RWPE1 (cell line): ENCODE data around the gene SWT1.

Experiments
- CTCF ChIA-PET: fragments of 350-600 bp; sonication (Branson Sonifier 250); formaldehyde crosslinking; extraction: SDS; loops from one replicate; lab custom pipeline; 2021; lab: Yijun Ruan, JAX
- POLR2A ChIA-PET: fragments of 400-600 bp; formaldehyde crosslinking; extraction: SDS; loops from one replicate; lab custom pipeline; 2020; ENCODE audit warnings: antibody characterized with exemption; ENCODE audit not compliant: low non-redundant PET; lab: Yijun Ruan, JAX
- DNase-seq: peaks from one replicate; pipeline ENCODE4 v3.0.0; 2012; ENCODE audit warnings: low spot score
- H3K27ac ChIP-seq: fragments of 450-650 bp; 2 replicates; pipeline ENCODE4 v1.5.1; 2017
- TF ChIP-seq, protein P1 (sequence below): fragments of 450-650 bp; conservative IDR thresholded peaks from 2 replicates; pipeline ENCODE4 v1.5.1; 2017; ENCODE audit warnings: low read depth, mild to moderate bottlenecking

Gene SWT1

GRCh38 chr1:185297982-185298381 is 141.0 kb downstream of the SWT1 start:
- POLR2A ChIA-PET, result no interaction called here
- H3K27ac ChIP-seq, result no peak overlapping the region
- TF ChIP-seq, protein P1, sequence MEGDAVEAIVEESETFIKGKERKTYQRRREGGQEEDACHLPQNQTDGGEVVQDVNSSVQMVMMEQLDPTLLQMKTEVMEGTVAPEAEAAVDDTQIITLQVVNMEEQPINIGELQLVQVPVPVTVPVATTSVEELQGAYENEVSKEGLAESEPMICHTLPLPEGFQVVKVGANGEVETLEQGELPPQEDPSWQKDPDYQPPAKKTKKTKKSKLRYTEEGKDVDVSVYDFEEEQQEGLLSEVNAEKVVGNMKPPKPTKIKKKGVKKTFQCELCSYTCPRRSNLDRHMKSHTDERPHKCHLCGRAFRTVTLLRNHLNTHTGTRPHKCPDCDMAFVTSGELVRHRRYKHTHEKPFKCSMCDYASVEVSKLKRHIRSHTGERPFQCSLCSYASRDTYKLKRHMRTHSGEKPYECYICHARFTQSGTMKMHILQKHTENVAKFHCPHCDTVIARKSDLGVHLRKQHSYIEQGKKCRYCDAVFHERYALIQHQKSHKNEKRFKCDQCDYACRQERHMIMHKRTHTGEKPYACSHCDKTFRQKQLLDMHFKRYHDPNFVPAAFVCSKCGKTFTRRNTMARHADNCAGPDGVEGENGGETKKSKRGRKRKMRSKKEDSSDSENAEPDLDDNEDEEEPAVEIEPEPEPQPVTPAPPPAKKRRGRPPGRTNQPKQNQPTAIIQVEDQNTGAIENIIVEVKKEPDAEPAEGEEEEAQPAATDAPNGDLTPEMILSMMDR, result no peak
- DNase-seq, result no peak
- CTCF ChIA-PET, result no interaction called here

GRCh38 chr1:185300152-185300551 is 143.2 kb downstream of the SWT1 start:
- no peak for DNase-seq
- POLR2A ChIA-PET, result no interaction called here
- TF ChIP-seq, protein P1, result no peak
- no peak overlapping the region for H3K27ac ChIP-seq
- CTCF ChIA-PET, result interaction anchor here (0.6 kb wide), 1 partner anchor 33 kb away, joined by 5 read pairs; no protein-coding TSS in a partner anchor

- DNase-seq, result no peak
- H3K27ac ChIP-seq, result no peak overlapping the region
- TF ChIP-seq, protein P1, result no peak
- POLR2A ChIA-PET, result no interaction called here
- CTCF ChIA-PET, result interaction anchor here (0.7 to 0.9 kb wide), 2 partner anchors 375 to 1020 kb away, joined by 3 read pairs; no protein-coding TSS in a partner anchor
These were observed 148.5 kb downstream of the SWT1 start for GRCh38 chr1:185305419-185305818.

DNA sequence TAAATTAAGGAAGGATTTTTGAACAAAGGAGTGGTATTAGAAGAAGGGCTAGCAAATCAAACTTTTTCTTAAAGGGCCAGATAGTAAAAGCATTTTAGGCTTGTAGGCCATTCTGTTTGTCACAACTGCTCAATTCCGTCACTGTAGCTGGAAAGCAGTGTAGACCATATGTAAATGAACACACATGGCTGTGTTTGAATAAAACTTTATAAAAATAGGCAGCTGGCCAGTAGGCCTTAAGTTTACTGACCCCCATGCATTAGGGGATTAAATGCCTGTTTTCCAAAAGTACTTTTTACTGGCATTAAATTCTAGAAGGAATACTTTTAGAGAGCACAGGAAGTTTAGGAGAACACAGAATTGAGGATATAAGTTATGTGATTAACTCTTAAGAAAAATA is 151.2 kb downstream of the SWT1 start:
- DNase-seq, result no peak
- ChIA-PET CTCF (no interaction called here), POLR2A (no interaction called here)
- no peak overlapping the region for H3K27ac ChIP-seq
- TF ChIP-seq, protein P1, result no peak

DNA sequence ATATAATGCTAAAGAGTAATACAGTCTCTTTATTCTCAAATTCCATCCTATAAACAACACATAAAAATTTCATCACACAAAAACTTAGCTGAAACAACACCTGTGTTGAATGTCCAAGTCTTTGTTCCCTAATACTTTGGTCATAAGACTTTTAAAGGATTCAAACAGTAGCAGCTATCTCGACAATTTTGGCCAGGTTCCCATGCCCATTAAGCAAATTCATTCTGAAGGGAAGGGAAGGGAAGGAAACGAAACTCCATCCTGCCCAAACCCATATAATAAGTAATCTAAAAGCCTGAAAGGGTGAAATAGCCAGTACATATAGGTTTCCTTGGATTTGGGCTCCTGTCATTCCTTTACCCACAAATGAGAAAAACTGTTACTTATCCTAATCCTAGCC is 152.6 kb downstream of the SWT1 start:
- H3K27ac ChIP-seq, result no peak overlapping the region
- TF ChIP-seq, protein P1, result no peak
- DNase-seq, result no peak
- ChIA-PET POLR2A (no interaction called here), CTCF (no interaction called here)

DNA sequence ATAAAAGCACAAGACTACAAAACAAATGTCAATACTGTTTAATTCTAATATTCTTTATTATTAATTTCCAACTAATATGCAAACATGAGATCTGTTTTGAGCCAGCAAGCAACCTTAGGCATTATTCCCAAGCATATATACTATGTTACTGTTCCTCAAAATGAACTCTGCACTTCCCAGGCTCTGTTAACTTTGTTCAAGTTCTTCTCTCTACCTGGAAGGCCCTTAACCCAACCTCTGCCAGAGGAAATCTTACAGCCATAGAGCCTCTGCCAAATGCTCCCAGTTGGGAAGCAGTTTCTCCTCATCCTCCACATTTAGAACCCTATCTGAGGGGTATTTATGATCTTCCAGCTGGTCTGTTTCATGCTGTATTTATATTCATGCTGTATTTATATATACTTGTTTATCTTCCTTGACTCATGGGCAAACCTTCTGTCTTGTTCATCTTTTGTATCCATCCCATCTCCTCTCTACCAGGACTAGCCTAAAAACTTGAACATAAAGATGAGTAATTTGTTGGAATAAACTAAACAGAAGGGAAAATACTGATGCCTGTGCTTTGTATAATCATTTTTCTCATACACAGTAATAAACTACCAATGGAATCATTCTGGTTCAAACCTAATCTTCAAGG is 154.7 kb downstream of the SWT1 start:
- ChIA-PET POLR2A (no interaction called here), CTCF (no interaction called here)
- DNase-seq, result no peak
- no peak overlapping the region for H3K27ac ChIP-seq
- TF ChIP-seq, protein P1, result no peak
